GM06990 (cell line): ENCODE measurements around the gene AP1S1.

ENCODE experiments used
- DNase-seq: peaks from one replicate; pipeline ENCODE4 v3.0.0-alpha.2; 2011; ENCODE audit not compliant: insufficient read length; ENCODE audit errors: extremely low read depth
- H3K27me3 ChIP-seq: replicated peaks from 2 replicates; pipeline ENCODE4 v1.6.0; 2011; ENCODE audit warnings: low read length; ENCODE audit not compliant: control insufficient read depth, insufficient read depth
- H3K36me3 ChIP-seq: 2 replicates; pipeline ENCODE4 v1.5.1; 2011; ENCODE audit warnings: low read length; ENCODE audit not compliant: control insufficient read depth, insufficient read depth
- H3K4me3 ChIP-seq: replicated peaks from 2 replicates; pipeline ENCODE4 v1.5.1; 2011; ENCODE audit warnings: low read depth, mild to moderate bottlenecking, control low read depth, low read length
- CTCF ChIP-seq: IDR thresholded peaks from 2 replicates; pipeline ENCODE4 v1.5.1; 2011; ENCODE audit warnings: low read length, control low read depth, mild to moderate bottlenecking, inconsistent platforms; ENCODE audit not compliant: insufficient read depth, poor library complexity, severe bottlenecking

The AP1S1 gene

GRCh38 chr7:101170617-101171441 lies 16.6 kb downstream of the AP1S1 start:
- no peak for DNase-seq
- Histone ChIP-seq H3K27me3 (peaks cover 1% of the 10 kb centered on the region), H3K4me3 (no peak overlapping the region)

GRCh38 chr7:101171442-101171837 lies 17.2 kb downstream of the AP1S1 start:
- TF ChIP-seq CTCF: peak; percentile 24
- Histone ChIP-seq H3K27me3 (peaks cover 1% of the 10 kb centered on the region), H3K36me3 (no peaks in the 10 kb centered on the region), H3K4me3 (no peak overlapping the region)
- DNase-seq: no peak

More at GRCh38 chr7:101170617-101171441, 16.6 kb downstream of the AP1S1 start:
- H3K36me3 ChIP-seq: no peaks in the 10 kb centered on the region
- no peak for TF ChIP-seq CTCF

GRCh38 chr7:101172005-101172853 lies 18.0 kb downstream of the AP1S1 start:
- no peak overlapping the region for H3K4me3 ChIP-seq
- H3K36me3 ChIP-seq: no peaks in the 10 kb centered on the region
- TF ChIP-seq CTCF: no peak
- DNase-seq: peak; percentile 27
- peaks cover 1% of the 10 kb centered on the region for H3K27me3 ChIP-seq

- Histone ChIP-seq H3K27me3 (peaks cover 3% of the 10 kb centered on the region), H3K4me3 (no peak overlapping the region), H3K36me3 (no peaks in the 10 kb centered on the region)
- no peak for TF ChIP-seq CTCF
- DNase-seq: peak; percentile 43
Measured at GRCh38 chr7:101172854-101173751, 18.8 kb downstream of the AP1S1 start.

- peak; percentile 88 for DNase-seq
- Histone ChIP-seq H3K36me3 (no peaks in the 10 kb centered on the region), H3K27me3 (peaks cover 3% of the 10 kb centered on the region), H3K4me3 (no peak overlapping the region)
- no peak for TF ChIP-seq CTCF
Measured at GRCh38 chr7:101173752-101174244, 19.5 kb downstream of the AP1S1 start.
